Inferior parietal cortex (tissue), 1 donor: Measurements from ENCODE around the gene SLBP.
"Not testable (repeated sequence)": the region's sequence is repeated elsewhere in the genome, so short reads cannot be mapped to it uniquely, and the experiment has no call there.

Source experiments
- DNase-seq: peaks from one replicate; pipeline ENCODE4 v3.0.0-alpha.2; 2016; ENCODE audit errors: extremely low spot score

The SLBP gene

DNA sequence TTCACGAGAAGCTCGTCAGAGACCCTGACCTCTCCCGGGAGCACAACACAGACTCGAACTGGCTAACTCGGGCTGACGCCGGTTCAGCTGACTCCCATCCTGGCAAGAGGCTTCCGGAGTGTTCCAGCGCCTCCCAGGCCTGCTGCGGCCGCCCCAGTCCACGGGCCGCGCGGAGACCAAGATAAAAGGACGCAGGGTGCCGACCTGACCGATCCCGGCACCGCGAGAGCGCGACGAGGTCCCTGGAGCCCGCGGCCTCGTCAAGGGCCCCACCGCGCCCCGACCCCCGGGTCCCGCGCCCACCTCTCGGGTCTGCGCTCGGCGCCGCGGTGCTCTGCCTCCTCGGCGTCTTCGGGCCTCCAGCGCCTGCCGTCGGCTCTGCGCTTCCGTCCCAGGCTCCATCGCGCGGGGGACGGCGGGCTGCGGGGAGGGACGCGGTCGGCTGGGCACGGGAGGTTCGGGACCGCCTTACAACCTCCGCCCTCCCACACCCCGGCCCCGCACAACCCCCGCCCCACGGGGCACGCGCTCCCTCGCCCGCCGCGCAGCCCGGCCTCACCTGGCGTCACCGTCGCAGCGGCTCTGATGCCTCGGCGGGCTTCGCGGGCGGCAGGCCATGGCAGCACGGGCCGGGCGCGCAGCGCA, 426 bp downstream of the SLBP start:
- peak; percentile 21 for DNase-seq

DNA sequence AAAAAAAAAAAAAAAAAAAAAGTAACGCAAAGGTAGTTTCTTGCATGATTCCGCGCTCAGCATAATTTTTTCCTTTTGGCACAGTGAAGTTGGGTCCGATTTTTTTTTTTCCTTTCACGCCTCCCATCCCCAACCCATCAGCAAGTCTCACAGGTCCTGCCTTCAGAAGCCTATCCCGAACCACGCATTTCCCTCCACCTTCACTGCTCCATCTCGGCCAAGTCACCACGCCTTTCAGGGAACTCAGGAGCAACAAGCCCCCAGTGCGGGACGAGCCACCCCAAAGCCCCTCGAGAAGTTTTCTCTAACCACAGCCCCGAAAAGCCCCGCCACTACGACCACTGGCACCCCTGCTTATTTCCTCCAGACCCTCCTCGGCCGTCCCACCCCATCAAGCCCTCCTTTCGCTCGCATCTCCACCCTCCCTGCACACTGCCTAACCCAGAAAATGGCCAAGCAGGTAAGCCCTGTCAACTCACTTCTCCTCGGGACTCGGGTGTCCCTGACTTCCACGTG, 1.0 kb downstream of the SLBP start:
- DNase-seq = no peak

DNA sequence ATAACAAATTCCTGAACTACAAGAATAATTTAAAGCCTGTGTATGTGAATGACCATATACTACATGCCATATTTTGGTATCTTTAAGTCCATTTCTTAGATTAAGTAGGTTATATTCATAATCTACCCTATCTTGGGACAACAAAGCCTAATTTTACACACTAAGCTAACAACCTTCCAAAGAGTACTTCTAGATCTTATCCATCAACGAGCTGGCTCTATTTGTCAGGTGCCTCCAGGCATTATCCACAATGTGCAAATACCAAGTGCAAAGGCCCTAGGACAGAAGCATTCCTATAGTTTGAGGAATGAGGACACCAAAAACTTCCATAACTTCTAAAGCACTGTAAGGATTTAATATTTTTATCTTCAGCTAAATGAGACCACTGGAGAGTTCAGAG, 3.5 kb downstream of the SLBP start:
- no peak for DNase-seq

DNA sequence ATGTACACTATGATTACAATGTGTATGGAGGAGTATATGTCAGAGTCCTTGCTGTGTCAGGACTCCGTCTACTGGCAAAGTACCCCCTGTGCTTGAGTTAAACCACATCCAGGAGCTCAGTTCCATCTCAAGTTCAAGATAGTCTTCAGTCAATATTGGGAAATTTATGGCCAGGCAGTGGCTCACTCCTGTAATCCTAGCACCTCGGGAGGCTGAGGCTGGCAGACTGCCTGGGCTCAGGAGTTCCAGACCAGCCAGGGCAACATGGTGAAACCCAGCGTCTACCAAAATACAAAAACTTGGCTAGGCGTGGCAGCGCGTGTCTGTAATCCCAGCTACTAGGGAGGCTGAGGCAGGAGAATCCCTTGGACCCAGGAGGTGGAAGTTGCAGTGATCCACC, 5.8 kb downstream of the SLBP start:
- DNase-seq = no peak

DNA sequence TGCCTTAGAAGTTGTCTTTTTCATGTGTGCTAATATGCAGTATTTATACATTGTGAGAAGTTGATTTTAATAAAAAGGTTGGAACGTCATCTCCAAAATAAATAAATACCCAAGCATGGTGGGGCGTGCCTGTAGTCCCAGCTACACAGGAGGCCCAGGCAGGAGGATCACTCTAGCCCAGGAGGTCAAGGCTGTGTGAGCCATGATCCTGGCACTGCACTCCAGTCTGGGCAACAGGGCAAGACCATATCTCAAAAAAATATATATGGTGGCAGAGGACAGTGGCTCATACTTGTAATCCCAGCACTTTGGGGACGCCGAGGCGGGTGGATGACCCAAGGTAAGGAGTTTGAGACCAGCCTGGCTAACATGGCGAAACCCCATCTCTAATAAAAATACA, 6.4 kb downstream of the SLBP start:
- no peak for DNase-seq

DNA sequence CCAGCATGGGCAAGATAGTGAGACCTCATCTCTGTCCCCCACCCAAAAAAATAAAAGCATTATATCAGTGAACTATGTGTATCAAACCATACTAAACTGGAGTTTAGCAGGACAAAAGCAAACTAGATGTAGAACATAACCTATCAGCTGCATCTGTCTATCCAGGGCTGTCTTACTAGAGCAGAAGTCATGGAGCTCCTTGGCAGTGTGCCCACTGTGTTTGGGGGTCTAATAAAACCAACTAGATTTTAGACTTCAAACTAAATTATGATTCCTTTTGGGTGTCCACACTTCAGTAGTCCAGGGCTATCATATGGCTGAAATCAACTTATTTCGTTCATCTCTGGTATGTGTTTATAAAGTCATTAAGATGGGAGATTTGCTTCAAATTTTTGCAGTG, 8.3 kb downstream of the SLBP start:
- no peak for DNase-seq

DNA sequence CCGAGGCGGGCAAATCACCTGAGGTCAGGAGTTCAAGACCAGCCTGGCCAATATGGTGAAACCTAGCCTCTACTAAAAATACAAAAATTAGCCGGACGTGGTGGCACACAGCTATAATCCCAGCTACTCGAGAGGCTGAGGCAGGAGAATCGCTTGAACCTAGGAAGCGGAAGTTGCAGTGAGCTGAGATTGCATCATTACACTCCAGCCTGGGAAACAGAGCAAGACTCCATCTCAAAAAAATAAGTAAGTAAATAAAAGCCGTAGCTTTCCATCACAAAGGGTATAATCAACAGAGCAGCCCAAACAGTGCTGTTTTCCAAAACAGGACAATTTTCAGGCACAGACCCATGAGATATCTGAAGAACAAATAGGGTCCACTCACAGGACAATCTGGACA, 10.4 kb downstream of the SLBP start:
- not testable (repeated sequence) for DNase-seq

DNA sequence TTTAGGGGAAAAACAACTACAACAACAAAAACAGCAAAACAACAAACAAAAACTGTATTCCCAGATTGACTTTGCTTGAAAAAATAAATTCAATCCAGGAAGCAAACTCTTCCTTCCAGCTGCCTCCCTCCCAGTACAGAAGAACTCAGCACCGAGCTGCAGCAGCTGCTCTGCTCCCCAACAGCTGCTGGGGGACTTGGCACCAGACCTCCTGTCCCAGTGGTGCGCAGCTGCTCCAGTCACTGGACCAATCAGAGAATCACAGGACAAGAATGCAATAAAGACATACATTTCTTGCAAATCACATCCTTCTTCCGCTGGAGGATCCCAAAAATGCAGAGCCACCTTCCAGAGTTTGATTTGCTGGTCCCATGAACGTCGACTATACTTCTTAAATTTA, 16.2 kb downstream of the SLBP start:
- DNase-seq = no peak

DNA sequence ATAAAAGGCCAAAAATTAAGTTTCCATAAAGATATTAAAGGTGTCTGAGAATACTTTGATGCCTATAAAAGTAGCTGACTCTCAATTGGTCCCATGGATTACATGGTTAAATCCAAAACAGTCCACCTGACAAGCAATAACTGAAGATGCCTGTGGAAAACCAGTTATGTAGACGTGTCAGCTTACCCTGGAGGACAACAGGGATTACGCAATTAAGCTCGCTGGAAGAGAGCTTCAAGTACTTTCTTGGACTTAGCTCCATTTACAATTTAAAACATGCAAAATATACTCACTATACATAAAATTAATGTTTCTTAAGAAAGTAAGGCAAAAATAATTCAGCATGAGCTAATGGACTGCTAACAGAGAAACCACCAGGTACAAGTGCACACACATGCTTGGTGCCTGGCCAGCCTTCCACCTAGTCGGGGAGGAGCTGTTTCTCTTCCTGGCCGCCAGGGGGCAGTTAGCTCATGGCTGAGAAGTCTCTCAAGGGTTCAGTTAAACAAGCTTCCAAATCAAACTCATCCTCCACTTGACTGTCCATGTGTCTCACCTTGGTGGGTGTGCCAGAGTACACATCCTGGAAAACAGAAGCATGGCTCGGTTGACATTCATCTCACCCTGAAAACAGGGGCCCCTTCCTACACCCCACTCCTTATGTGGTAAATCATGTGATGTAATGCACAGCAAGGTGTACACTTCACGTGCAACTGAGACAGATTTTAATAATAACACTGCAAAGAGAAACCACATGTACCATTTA, 18.8 kb downstream of the SLBP start:
- DNase-seq = peak; percentile 74

DNA sequence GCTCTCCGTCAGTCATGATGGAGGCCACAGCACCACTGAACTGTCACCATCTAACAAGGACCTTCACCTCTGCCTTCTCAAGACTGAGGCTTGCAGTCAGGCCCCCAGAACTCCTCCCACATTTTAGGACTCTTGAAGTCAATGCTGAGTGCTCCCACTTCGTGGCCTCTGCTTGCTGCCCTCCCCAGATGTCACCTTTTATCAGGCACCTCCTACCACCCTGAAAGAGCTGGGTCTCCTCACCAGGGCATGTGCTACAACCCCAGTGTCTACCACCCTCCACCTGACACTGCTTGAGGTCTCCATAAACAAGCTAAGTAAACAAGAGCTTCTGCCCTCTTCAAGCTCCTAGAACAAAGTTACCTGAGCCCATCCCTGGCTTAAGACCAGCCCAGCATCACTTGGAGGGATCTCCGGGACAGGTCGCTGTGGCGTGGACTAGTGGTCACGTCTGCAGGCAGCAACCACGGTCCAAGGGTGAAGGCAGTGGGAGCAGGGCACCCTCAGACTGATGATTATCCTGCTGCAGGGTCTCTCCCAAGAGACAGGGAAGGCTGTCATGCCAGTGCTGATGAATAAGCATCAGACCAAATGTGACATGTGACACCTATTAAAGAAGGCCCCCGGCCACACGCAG, 20.3 kb downstream of the SLBP start:
- DNase-seq = no peak

DNA sequence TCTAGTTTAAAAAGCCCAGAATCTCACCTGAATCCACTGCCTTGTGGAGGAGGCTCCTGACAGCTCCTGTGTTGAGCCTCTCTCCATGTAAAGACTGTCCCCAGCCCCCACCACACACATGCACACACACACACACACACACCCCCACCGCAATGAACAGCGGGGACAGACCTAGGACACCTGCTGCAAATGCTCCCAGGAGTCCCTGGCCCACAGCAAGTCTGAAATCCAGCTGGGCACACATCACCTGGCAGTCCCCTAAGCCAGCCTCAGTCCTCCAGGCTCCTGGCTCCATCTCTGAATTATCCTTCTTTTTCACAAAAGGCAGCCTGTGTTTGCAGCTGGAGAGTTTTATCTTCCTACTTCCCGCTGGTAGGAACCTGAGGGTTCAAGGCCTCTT, 21.4 kb downstream of the SLBP start:
- DNase-seq = no peak

DNA sequence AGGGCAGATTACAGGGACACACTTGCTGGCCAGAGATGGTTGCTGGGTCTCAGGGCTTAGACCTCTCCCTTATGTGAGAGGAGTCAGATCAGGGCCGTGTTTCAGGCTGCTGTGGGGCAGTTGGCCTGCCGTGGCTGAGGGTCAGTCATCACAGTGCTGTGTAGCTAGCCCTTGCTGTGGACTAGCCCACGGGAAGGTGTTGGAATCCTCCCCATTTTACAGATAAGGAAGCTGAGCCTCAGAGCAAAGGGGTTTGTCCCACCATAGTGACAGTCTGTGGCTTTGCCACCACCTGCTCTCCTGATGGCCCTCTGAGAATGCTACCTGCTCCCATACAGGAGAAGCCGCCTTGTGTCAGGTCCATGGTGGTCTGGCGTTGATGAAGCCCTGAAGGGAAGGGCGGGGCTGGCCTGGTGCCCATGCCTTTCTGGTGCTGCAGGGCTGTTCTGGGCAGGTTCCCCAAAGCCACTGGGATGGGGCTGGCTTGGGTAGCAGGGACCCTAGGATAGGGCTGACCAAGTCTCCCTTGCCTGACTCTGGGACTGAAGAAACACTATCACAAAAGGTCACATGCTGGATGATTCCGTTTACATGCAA, 25.6 kb downstream of the SLBP start:
- no peak for DNase-seq

DNA sequence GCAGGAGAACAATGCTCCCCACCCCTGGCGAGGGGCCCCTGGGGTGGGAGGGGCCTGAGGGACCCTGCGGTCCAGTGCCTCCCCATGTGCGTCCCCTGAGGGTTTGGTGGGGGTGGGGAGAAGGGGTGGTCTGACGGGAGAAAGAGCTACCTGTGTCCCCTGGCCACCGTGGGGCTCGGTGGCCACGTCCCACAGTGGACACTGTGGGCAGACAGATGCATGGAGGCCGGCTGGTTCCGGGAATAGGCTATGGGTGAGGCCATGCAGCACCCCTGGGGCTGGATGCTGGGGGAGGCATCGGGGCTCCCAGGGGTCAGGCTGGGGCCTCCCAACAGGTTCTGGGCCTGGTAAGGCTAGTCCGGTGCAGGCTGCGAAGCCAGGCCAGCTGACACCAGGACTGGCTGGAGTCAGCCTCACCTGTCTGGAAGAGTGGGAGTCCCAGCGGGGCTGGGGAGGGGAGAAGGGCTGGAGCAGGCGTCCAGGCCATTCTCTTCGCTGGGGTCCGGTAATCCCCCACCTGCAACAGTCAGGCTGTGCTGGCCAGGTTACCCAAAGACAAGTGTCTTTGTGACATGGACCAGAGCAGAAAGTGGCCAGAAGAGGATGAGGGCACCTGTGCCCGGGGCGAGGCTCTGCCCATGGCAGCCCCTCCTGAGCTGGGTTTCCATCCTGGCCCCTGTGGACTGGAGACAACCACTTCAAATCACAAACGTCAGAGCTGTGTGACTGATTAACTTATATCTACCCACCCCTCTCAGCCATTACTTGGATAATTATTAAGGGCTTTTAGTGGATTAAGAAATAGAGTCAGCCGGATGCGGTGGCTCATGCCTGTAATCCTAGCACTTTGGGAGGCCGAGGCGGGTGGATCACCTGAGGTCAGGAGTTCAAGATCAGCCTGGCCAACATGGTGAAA, 26.6 kb downstream of the SLBP start:
- DNase-seq = no peak

DNA sequence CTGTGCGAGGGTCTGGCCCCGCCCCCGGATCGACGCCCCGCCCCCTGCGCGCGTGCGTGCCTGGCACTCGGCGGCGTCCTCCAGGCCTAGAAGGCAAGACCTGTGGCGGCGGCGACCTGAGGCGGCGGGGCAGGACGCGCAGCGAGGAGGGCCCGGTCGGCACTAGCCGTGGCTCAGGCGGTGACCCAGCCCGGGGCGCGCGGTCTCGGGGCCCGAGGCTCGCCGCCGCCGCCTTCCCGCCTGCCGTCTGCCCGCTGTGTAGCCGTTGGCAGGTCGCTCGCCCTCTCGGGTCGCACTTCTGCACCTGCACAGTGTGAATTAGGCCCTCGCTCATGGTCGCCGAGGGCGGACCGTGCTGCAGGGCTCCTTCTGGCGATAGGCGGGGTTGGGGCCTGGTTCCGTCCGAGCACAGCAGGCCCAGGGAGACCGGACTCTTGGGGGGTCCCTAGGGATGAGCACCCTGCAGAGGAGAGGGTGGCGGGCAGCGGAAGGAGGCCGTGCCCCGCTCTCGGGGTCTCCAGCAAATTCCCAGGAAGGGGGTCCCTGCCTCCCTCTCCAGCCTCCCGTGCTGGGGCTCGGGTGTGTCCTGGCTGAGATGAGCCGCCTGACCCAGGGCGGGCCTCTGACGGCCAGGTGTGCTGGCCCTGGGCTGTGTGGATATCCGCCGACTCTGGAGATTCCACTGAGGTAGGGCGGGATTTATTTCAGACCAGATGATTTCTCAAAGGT, 27.4 kb downstream of the SLBP start:
- no peak for DNase-seq

DNA sequence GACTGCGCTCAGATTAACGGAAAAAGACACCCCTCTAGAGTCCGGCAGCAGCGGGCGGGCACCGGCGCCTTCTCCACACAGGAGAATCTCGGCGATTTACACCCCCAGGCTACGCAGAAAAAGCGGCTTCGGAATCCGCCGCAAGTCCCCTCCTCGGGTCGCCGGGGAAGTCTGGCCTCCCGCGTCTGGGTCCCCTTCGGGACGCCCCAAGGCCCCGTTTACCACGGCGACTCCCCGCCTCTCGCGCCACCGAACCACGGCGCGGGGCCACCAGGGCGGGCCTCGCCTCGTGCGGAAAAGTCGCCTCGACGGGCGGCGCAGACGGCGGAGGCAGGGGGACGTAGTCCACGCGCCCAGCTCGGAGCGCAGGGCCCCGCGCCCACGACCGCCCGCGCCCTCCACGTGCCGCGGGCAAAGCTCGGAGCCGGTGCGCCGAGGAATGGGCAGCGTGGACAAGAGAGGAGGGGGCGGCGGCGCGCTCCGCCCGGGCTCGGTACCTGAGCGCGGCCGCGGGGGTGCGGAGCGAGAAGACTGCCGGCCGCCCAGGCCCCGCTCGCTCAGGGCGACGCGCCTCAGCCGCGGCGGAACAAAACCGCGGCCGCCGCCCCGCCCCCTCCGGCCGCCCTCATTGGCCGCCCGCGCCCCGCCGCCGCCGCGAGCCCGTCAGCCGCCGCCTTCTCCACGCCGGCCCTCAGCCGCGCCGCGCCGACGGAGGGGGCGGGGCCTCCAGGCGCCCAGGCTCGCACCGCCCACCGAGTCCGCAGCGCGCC, 28.2 kb downstream of the SLBP start, which contains the start of gene FAM53A:
TSS of gene FAM53A (minus strand) at position 578 of the 770 bp plus-strand sequence. CDS start 15,572 bp downstream, outside the sequence.
- DNase-seq = peak; percentile 66

DNA sequence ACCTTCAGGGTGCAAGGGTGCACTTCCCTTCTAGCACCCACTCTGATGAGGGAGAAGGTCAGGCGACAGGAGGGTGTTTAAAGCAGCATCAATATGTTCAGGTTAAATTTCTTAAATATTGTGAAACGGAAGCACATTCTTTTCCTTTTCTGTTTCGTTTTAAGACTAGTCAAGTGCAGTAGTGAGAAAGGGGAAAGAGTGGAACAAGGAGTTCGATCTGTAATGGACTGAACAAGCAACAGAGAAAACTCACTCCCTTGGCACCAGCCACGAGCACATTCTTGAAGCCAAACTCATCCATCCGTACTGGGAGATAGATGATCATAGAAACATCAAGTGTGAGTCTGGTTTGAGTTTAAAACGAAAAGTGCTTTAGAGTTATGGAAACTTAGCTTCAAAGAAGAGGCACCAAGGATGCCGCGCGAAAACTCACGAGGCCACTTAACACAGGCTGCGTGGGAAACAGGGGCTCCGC, 28.8 kb downstream of the SLBP start:
- peak; percentile 34 for DNase-seq

DNA sequence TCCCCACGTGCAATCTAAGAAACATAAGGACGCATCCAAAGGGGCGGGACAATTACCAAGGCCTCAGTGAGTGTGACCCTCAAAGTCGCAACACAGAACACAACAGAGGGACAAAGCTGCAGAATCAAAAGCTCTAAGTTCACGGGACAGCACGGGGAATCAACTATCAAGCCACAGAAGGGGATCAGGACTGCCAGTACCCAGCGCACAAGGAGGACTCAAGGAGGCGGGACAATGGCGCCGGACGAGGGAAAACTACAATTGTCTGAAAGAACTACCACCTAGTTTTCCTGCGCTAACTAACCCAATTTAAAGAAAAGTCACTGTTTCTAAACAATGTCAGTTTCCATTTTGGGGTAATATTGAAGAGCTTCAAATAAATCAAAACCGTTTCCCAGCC, 29.3 kb downstream of the SLBP start:
- DNase-seq = no peak

DNA sequence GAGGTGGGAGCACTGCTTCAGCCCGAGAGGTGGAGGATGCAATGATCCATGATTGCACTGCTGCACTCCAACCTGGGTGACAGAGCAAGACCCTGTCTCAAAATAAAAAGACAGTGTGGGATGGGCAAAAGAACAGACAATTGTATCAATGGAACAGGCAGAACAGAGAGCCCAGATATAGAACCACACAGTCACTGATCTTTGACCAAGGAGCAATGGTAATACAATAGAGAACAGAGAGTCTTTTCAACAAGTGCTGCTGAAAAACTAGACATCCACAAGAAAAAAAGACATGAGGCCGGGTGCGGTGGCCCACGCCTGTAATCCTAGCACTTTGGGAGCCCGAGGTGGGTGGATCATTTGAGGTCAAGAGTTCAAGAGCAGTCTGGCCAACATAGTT, 33.9 kb downstream of the SLBP start:
- DNase-seq = no peak
